GM12878 (cell line): ENCODE data around the gene AURKAIP1. TPM values are rescaled to one million over a fixed set of nuclear protein-coding genes. Genes with fewer than 3 reads are reported as not detected.
A peak's percentile ranks its signal among the peaks of the same experiment; 100 is the strongest.

Source experiments
- BCL3 ChIP-seq: IDR thresholded peaks from 2 replicates; pipeline ENCODE4 v1.6.1; 2011; ENCODE audit warnings: borderline replicate concordance, low read depth, mild to moderate bottlenecking, moderate library complexity, low read length; ENCODE audit not compliant: insufficient read depth, poor library complexity, severe bottlenecking
- E4F1 ChIP-seq: fragments of 450-650 bp; IDR thresholded peaks from 2 replicates; pipeline ENCODE4 v1.6.1; 2018; ENCODE audit warnings: borderline replicate concordance, mild to moderate bottlenecking; ENCODE audit not compliant: partially characterized antibody
- ELK1 ChIP-seq: IDR thresholded peaks from 2 replicates; pipeline ENCODE4 v1.6.1; 2012; ENCODE audit warnings: low read depth, low read length, improper control_type of control experiment
- KAT2A ChIP-seq: conservative IDR thresholded peaks from 2 replicates; pipeline ENCODE4 v1.6.1; 2011; ENCODE audit warnings: low read depth, low read length; ENCODE audit not compliant: control insufficient read depth
- LARP7 ChIP-seq: fragments of 450-650 bp; IDR thresholded peaks from 2 replicates; pipeline ENCODE4 v1.6.1; 2017; ENCODE audit warnings: mild to moderate bottlenecking
- MAX ChIP-seq: IDR thresholded peaks from 2 replicates; pipeline ENCODE4 v1.6.1; 2012; ENCODE audit warnings: low read depth, low read length, improper control_type of control experiment
- MYC ChIP-seq: IDR thresholded peaks from 2 replicates; pipeline ENCODE4 v1.6.1; 2011; ENCODE audit warnings: mild to moderate bottlenecking, low read length, moderate library complexity, inconsistent platforms; ENCODE audit not compliant: insufficient read depth, insufficient replicate concordance, insufficient read length, severe bottlenecking
- NRF1 ChIP-seq: conservative IDR thresholded peaks from 2 replicates; pipeline ENCODE4 v1.6.1; 2011; ENCODE audit warnings: mild to moderate bottlenecking, low read depth, low read length, improper control_type of control experiment
- POLR2AphosphoS2 ChIP-seq: IDR thresholded peaks from 2 replicates; pipeline ENCODE4 v1.6.1; 2011; ENCODE audit warnings: low read depth, mild to moderate bottlenecking, low read length, improper control_type of control experiment, moderate library complexity
- POLR2AphosphoS5 ChIP-seq: IDR thresholded peaks from 2 replicates; pipeline ENCODE4 v1.6.1; 2011; ENCODE audit warnings: mild to moderate bottlenecking, low read length, inconsistent platforms
- RB1 ChIP-seq: fragments of 450-650 bp; formaldehyde crosslinking; IDR thresholded peaks from 2 replicates; pipeline ENCODE4 v1.6.1; 2017; ENCODE audit warnings: mild to moderate bottlenecking, borderline replicate concordance
- REST ChIP-seq: IDR thresholded peaks from 2 replicates; pipeline ENCODE4 v1.6.1; 2012; ENCODE audit warnings: mild to moderate bottlenecking, low read depth, low read length
- SIX5 ChIP-seq: IDR thresholded peaks from 2 replicates; pipeline ENCODE4 v1.6.1; 2011; ENCODE audit warnings: mild to moderate bottlenecking, low read depth, low read length, moderate library complexity; ENCODE audit not compliant: severe bottlenecking
- ZNF687 ChIP-seq: fragments of 450-650 bp; IDR thresholded peaks from 2 replicates; pipeline ENCODE4 v1.6.1; 2017; ENCODE audit warnings: mild to moderate bottlenecking, moderate library complexity
- polyA plus RNA-seq, 11 experiments: library from polyadenylated mRNA; depleted of rRNA in 4 of 11; unstranded in 6 of 11; stranded (reverse) in 5 of 11; fragments of >200 nt; fragmentation: Nextera tagmentation in 4 of 11; fragmentation: Illumina TruSeq in 1 of 11; extraction: Ambion mirVana in 4 of 11; extraction: Trizol in 1 of 11; gene quantifications; 1 replicate in 1 of 11; 2 replicates in 10 of 11; pipeline versions ENCODE4 v1.2.1 to v1.2.3, GENCODE V29; 2011 to 2016; ENCODE audit warnings: inconsistent platforms in 2 of 11, missing spikeins in 2 of 11, low read depth in 1 of 11
- total RNA-seq, 4 experiments: library from RNA; depleted of rRNA in 3 of 4; stranded (reverse); fragments of >200 nt in 3 of 4; fragmentation: Illumina TruSeq in 1 of 4; extraction: Trizol in 1 of 4; gene quantifications; 2 replicates each; pipeline versions ENCODE4 v1.2.1 to v1.2.3, GENCODE V29; 2013 to 2021

Gene AURKAIP1
- total and polyA plus RNA-seq, 10 of the 15 experiments (the other 5 are each of a cell fraction or from before 2014, with no cell fraction given) = 6.5 to 366 (median 120) TPM

- 0 out of 2 replicates have a peak, but pooled peaks have one; percentile 3 for TF ChIP-seq REST
- no peak for TF ChIP-seq MYC
- peak; percentile 55 for TF ChIP-seq NRF1
- TF ChIP-seq SIX5 = peak; percentile 80
- TF ChIP-seq POLR2AphosphoS2 = peak; percentile 93
- TF ChIP-seq BCL3 = peak; percentile 22
- TF ChIP-seq E4F1 = peak; percentile 49
- TF ChIP-seq LARP7 = peak; percentile 59
- peak; percentile 96 for TF ChIP-seq POLR2AphosphoS5
- TF ChIP-seq RB1 = peak; percentile 44; the same call in 1 of the 2 replicates
- no peak for TF ChIP-seq KAT2A
- TF ChIP-seq ELK1 = peak; percentile 79
- peak; percentile 99 for TF ChIP-seq ZNF687
- TF ChIP-seq MAX = peak; percentile 88
Measured at GRCh38 chr1:1406821-1407635, 32.0 kb upstream of the AURKAIP1 start, which contains the start of gene MRPL20 (continued).
